Activated CD8-positive, alpha-beta memory T cell treated with anti-CD3 and anti-CD28 coated beads for 36 hours (primary cell): ENCODE results near the gene FAM118A. TPM values are rescaled to one million over a fixed set of nuclear protein-coding genes. Genes with fewer than 3 reads are reported as not detected.

Experiments
- CTCF ChIA-PET: fragments of 350-600 bp; sonication (Branson Sonifier 250); formaldehyde crosslinking; loops from one replicate; lab custom pipeline; 2021; ENCODE audit warnings: antibody characterized with exemption; lab: Charles Lee
- POLR2A ChIA-PET: fragments of 350-600 bp; sonication (Branson Sonifier 250); formaldehyde crosslinking; loops from one replicate; lab custom pipeline; 2021; ENCODE audit warnings: antibody characterized with exemption; lab: Charles Lee
- total RNA-seq, 2 experiments: library from RNA; stranded (reverse); gene quantifications; one replicate each; pipeline ENCODE4 v1.2.3, GENCODE V29; 2021

FAM118A gene
- total RNA-seq, 2 experiments from 2014 or later = 27.7 to 28.0 TPM

DNA sequence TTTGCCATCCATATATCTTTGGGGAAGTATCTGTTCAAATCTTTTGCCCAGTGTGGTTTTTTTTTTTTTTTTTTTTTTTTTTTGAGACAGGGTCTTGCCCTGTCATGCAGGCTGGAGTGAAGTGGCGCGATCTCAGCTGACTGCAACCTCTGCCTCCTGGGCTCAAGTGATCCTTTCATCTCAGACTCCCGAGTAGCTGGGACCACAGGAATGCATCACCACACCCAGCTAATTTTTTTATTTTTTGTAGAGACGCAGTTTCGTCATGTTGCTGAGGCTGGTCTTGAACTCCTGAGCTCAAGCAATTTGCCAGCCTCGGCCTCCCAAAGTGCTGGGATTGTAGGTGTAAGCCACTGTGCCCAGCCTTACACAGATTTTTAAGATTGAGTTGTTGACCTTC, 4.8 kb upstream of the FAM118A start:
- CTCF ChIA-PET = no interaction called here

DNA sequence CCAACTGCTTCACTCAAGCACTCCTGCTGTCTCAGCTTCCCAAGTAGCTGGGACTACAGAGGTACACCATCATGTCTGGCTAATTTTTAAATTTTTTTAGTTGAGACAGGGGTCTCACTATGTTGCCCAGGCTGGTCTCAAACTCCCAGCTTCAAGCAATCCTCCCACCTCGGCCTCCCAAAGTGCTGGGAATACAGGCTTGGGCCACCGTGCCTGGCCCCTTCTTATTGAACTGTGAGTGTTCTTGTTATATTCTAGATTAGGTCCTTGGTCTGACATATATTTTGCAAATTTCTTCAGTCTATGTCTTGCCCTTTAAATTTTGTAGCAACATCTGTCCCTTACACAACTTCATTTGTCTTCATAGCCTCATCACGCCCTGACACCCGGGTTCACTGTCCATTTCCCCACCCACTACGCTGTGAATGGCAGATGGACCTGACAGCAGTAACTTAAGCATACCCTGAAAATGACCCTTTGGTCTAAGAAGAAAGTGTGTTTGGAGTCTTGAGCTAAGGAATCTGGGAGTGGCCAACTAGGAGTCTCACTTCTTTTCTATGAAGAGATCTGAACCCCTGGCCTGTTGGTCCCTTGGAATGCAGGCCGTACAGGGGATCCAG, 4.2 kb upstream of the FAM118A start:
- POLR2A ChIA-PET = no interaction called here
- CTCF ChIA-PET = no interaction called here

More for the DNA sequence above, 4.8 kb upstream of the FAM118A start:
- POLR2A ChIA-PET = no interaction called here

DNA sequence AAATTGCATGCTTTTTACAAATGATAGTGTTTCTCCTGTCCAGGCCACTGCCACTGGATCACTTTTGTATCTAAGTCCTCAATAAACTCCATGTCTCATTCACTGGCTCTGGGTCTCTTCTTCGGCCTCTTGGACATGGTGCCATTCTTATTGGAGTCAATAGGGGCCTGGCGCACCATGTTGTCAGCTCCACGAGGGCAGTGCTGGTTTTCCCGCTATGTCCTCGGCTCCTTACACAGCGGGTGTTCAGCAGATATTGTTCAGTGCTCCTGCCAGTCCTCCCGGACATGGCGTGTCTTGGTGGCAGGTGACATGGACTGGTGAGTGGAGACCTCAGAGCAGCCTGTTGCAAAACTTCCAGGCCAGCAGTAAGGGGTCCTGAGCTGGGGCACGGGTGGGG, 3.6 kb upstream of the FAM118A start:
- CTCF ChIA-PET = no interaction called here

DNA sequence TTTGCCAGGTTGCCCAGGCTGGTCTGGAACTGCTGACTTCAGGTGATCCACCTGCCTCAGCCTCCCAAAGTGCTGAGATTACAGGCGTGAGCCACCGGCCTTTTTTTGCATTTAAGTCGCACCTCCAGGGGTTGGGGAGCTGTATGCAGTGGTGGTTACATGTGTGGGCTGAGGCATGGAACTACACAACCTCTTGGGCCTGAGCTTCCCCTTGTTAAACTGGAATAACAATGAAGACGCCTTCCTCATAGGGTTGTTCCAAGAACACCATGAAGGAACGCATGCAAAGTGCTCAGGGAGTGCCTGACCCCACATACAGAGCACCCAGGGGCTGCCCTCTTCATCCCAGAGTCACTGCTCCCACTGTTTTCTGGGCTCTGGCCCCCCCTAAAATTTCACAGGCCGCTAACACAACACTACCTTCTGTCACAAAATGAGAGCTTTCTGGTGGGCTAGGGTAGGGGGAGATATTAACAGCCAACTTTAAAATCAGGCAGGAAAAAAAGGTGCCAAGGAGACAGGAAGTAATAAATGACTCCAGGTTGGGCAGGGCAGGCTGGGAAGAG, 1.3 kb upstream of the FAM118A start:
- CTCF ChIA-PET = no interaction called here

More for the DNA sequence above, 3.6 kb upstream of the FAM118A start:
- POLR2A ChIA-PET = no interaction called here

DNA sequence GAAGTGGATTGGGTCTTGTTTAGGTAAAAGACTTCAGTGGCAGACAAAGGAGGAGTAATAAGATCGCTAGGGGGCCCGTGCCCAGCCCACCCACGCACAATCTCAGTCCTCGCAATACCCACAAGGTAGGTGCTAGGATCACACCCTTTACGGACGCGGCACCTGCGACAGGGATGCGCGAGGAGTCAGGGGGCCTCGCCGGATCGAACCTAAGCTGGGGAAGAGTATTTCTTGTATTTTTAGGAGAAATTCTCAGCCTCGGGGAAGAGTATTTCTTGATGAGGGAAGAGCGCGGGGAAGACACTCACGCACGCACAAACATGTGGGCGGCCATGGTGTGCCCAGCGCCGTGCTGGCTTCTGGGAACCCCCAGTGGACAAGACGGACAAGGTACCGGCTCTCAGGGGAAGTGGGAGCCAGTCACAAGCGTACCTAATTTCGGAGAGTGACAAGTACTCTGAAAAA, 745 bp upstream of the FAM118A start:
- ChIA-PET POLR2A (interaction anchor here (0.7 kb wide), 1 partner anchor 133 kb away, joined by 6 read pairs; no protein-coding TSS in a partner anchor), CTCF (no interaction called here)

More for the DNA sequence above, 1.3 kb upstream of the FAM118A start:
- POLR2A ChIA-PET = interaction anchor here (0.7 kb wide), 1 partner anchor 133 kb away, joined by 6 read pairs; no protein-coding TSS in a partner anchor

DNA sequence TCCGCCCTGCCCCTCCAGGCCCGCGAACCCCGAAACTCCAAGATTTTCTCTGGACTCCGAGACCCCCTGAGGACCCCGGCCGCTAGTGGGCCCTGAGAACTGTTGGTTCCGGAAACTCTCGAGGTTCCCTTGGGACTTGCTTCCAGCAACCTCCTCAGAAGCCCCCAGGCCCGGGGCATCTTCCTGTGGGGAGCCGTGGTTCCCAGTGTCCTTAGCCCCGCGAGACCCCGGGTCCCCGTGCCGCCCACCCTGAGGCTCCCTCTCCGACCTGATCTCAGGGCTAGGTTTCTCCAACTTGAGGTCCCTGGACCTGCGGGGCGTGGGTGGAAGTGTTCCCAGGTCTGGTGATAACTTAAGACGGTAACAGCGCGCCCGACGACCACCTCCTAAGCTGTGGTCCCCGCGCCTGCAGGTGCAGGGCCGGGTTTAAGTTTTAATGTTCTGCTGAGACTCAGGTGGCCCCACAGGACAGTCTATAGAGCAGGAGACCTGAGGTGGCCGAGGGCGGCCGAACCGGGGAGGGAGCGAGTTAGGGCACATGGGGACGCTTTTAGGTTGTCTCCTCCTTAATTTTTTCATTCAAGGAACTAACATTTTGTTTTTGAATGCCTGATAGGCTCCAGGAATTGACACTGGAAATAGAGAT, 720 bp downstream of the FAM118A start:
- ChIA-PET POLR2A (interaction anchor here (0.8 to 1.9 kb wide), 3 partner anchors 13 to 147 kb away, joined by 3 to 6 read pairs (median 4); partner anchors contain the start of genes NUP50, RIBC2 and SMC1B), CTCF (no interaction called here)

DNA sequence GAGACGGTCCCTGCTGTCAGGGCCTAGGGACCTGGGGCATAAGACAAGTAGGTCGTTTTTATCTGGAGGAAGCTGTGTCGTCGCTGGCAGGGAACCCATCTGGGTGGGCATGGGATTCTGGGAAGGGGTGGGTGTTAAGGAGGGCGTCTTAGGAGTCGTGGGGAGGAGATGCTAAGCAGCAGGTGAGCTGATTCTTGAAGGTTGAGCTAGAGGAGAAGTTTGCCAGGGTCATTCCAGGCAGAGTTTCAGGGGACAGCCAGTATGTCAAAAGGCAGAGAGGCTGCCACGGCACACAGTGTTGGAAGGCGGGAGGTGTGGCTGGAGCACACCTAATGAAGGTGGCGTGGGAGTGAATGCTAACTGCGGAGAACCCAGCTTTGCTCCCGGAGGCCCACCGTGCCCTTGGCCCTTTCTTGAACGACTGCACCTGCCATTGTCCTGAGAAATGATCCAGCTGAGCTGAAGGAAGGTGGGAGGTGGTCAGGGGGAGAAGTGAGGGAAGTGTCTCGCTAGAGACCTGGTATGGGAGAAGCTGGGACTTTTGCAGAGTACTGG, 1.3 kb downstream of the FAM118A start:
- CTCF ChIA-PET = no interaction called here
- POLR2A ChIA-PET = interaction anchor here (0.8 to 1.9 kb wide), 3 partner anchors 13 to 147 kb away, joined by 3 to 6 read pairs (median 4); partner anchors contain the start of genes NUP50, RIBC2 and SMC1B

DNA sequence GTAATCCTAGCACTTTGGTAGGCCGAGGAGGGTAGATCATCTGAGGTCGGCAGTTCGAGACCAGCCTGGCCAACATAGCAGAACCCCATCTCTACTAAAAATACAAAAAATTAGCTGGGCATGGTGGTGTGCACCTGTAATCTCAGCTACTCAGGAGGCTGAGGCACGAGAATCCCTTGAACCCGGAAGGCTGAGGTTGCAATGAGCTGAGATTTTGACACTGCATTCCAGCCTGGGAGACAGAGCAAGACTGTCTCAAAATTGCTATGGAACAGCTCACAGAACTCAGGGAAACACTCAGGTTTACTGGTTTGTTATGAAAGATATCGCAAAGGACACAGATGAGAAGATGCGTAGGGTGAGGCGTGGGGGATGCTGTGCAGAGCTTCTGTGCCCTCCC, 2.7 kb downstream of the FAM118A start:
- ChIA-PET POLR2A (no interaction called here), CTCF (interaction anchor here (1.1 kb wide), 1 partner anchor 124 kb away, joined by 3 read pairs; no protein-coding TSS in a partner anchor)

DNA sequence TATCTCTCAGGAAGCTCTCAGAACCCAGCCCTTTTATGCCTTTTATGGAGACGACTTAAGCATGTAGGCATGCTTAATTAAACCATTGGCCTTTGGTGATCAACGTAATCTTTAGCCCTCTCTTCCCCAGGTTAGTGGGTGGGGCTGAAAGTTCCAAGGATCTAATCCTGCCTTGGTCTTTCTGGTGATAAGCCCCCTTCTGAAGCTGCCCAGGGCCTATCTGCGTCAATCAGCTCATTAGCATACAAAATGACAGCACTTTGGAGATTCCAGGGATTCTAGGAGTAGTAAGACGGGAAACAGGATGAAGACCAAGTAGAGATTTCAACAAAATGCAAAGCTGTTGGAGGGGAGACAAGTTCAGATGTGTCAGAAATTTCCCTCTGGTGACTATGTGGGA, 3.1 kb downstream of the FAM118A start:
- ChIA-PET POLR2A (no interaction called here), CTCF (interaction anchor here (1.1 kb wide), 1 partner anchor 124 kb away, joined by 3 read pairs; no protein-coding TSS in a partner anchor)

DNA sequence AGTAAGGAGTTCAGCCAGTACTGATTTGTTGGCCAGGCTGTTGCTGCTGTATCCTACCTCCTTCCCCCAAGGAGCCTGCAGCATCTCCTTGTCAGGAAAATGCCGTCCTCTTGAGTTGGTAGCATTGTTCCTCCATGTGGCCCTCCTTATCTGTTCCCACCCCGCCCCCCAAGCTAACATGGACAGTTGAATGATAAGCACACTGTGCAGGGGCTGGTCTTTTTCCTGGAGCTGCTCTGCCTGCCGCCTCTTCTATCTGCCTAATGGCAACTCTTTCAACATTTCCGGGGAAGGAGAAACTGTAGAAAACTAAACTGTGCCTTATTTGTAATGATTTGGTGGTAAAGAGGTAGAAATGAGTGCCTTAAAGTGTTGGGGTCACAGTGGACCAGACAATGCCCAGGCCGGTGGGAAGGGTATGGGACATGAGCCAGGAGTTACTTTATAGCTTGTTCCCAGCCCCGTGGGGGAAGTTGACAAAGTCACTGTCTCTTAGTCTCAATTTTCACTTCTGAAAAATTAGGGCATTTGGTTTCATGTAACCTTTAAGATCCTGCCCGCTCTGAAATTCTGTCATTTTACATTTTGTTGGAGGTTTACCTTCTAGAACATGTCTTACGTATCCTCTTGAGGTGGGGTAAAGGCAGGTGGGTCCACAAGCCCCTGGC, 4.5 kb downstream of the FAM118A start:
- POLR2A ChIA-PET = no interaction called here
- CTCF ChIA-PET = no interaction called here

DNA sequence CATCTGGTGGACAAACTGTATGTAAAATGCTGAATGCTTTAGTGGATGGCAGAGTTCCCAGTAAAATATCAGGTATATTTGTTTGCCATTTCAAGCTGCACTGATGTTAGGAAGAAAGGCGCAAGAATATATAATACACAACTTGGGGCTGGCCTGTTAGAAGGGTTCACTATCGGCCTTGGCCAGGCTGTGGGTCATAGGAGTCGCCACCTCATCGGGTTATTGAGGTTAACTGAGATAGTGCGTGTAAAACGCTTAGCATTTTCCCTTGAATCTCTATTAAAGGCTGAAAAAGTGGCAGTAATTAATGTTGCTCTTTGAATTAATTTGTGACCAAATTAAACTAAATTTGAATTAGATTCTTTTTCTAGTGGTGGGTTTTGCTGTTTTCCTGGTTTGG, 5.1 kb downstream of the FAM118A start:
- ChIA-PET POLR2A (no interaction called here), CTCF (no interaction called here)

DNA sequence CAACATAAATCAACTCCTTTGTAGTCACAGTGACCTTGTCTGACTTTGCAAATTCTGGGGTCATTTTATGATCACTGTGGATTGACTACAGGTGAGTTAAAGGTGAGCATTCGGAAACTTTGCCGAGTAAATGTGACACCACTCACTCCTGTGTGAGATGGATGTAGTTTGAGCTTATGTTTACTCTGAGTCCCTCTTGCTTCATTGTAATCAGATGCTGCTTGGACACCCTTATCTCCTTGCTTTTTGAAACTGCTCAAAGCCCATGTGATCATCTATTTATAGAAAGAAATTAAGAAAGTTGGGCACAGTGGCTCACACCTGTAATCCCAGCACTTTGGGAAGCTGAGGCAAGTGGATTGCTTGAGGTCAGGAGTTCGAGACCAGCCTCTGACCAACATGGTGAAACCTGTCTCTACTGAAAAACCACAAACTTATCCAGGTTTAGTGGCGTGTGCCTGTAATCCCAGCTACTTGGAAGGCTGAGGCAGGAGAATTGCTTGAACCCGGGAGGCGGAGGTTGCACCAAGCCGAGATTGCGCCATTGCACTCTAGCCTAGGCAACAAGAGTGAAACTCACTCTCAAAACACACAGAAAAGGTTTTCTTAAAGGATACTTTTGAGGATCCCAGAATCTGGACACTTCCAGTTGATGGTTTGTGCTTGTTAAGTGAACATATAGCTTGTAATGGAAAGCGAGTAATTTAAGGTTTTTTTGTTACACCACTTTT, 7.2 kb downstream of the FAM118A start:
- POLR2A ChIA-PET = no interaction called here
- CTCF ChIA-PET = no interaction called here

DNA sequence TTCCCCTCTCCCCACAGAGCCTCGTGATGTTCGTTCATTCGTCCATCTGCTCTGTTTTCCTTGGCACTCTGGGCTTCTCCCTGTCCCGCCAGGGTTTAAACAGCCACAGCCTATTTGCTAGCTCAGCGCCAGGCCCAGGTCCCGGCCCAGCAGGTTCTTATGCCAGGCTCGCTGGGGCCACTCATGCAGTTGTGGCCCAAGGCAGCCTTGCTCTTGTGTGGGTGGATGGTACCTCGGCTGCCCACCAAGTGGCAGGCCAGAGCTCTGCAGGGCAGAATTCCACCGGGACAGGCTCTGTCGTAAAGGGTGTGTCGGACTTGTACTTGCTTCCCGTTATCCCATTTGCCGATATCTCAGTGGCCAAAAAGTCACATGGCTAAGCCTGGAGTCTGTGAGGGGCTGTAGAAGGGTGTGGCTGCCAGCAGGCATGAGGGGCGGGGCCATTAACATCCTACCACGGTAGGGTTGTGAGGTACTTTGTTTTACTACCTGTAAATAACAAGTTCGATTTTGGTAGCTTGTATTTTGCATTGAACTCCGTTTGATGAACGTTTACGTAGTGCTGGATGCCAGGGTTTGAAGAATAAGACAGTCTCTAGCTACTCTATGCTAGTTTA, 7.9 kb downstream of the FAM118A start:
- CTCF ChIA-PET = no interaction called here
- POLR2A ChIA-PET = no interaction called here

DNA sequence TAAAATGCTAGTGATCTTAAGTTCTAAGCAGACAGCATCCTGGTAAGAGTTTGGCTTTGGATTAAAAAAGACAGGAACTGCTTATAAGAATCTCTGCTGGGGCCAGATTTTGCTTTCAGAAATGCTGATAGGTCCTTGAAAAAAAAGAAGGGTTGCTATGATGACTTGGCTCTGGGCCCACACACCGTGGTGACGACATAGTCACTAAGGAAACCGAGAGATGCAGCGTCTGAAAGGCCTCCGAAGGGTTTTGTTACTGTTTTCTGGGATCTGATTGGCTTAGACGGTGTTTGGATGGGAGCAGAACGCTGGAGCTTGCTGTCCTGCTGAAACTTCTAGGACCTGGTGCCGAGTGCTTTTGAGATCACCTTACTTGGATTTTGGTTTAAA, 8.4 kb downstream of the FAM118A start:
- CTCF ChIA-PET = no interaction called here

DNA sequence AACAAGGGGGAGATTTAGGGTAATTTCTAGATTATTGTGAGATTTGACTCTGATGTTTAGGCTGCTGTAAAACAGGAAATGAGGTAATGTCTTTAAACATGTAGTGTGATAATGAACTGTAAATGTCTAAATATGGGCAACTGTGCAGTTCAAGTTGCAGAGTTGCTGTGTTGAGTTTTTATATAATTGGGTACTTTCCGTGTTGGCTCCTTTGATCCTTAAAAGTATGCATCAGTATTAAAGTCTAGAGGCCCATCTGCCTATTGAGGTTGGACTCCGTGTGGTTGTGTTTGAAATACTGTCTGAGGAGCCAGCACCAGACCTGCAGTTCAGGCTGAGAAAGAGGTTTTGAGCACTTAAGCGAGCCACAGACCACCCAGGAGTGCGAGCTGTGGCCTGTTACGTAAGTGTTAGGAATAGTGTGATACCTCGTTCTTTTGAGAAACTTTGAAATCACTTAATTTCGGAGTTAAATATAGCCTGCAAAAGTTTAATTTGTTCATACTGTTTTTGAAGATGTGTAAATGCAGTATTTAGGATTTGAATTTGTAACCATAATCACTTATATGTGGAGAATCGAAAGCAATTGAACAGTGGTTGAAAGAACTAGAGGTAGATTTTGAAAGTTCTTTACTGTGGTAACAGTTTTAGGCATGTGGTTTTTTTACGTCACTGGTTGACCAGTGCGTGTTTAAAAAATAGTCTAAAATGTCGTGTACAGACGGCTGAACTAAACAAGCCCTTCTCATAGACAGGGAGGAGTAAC, 9.0 kb downstream of the FAM118A start:
- ChIA-PET POLR2A (no interaction called here), CTCF (interaction anchor here (0.7 kb wide), 1 partner anchor 657 kb away, joined by 3 read pairs; no protein-coding TSS in a partner anchor)

More for the DNA sequence above, 8.4 kb downstream of the FAM118A start:
- POLR2A ChIA-PET = no interaction called here

DNA sequence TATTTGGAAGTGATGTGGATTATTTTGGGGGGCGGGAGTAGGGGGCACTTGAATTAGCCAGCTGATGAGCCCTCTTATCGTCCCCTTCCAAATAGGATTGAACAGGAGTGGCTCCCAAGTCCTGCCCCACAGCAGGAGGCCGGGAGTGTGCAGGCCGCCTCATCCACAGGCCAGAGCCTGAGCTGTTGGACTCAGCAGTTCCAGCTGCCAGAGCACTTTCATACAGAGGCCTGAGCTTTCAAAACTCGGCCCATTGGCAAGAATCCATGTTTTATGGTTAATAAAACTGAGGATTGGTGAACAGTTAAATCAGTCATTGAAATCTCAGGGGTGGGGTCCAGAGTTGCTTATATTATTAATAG, 9.6 kb downstream of the FAM118A start:
- POLR2A ChIA-PET = no interaction called here
- CTCF ChIA-PET = interaction anchor here (0.7 kb wide), 1 partner anchor 657 kb away, joined by 3 read pairs; no protein-coding TSS in a partner anchor

DNA sequence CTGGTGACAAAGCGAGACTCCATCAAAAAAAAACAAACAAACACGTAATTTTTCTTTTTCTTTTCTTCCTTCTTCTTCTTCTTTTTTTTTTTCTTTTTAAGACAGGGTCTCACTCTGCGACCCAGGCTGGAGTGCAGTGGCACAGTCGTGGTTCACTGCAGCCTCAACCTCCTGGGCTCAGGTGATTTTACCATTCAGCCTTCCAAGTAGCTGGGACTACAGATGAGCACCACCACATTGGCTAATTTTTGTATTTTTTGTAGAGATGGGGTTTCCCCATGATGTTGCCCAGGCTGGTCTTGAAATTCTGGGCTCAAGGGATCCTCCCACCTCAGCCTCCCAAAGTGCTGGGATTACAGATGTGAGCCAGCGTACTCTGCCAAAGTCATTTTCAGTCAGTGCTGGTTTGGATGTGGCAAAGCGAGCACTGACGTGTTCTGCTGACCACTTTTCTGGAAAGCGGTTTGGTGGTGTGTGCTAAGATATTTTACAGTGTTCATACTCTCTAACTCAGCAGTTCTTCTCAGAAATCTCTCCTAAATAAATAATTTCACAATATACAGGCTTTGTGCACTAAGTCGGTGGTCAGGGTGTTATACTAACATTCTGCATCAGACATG, 10.7 kb downstream of the FAM118A start:
- POLR2A ChIA-PET = no interaction called here
- CTCF ChIA-PET = no interaction called here
